HEK293T (cell line): ENCODE results near the gene MSMO1.

Experiments
- ARNT ChIP-seq: fragments of 450-650 bp; IDR thresholded peaks from 2 replicates; pipeline ENCODE4 v1.6.1; 2017; ENCODE audit warnings: mild to moderate bottlenecking
- BHLHE40 ChIP-seq: fragments of 450-650 bp; IDR thresholded peaks from 2 replicates; pipeline ENCODE4 v1.6.1; 2016; ENCODE audit warnings: mild to moderate bottlenecking, moderate library complexity, borderline replicate concordance
- HDGF ChIP-seq: fragments of 450-650 bp; IDR thresholded peaks from 2 replicates; pipeline ENCODE4 v1.6.1; 2017; ENCODE audit warnings: antibody characterized with exemption, borderline replicate concordance
- SUZ12 ChIP-seq: fragments of 450-650 bp; IDR thresholded peaks from 2 replicates; pipeline ENCODE4 v1.6.1; 2016; ENCODE audit warnings: mild to moderate bottlenecking

- TF ChIP-seq SUZ12 (no peak), BHLHE40 (no peak), HDGF (no peak), ARNT (no peak)
These were observed 2.6 kb downstream of the MSMO1 start for GRCh38 chr4:165330071-165330470.
